ENCODE data around the gene C18orf32. TPM values are rescaled to one million over a fixed set of nuclear protein-coding genes. Genes with fewer than 3 reads are reported as not detected.

Gene C18orf32
- total and polyA plus RNA-seq, 2 of the 13 experiments (the other 11 are each of a cell fraction or from before 2014, with no cell fraction given), result 17.6 to 20.6 TPM

GRCh38 chr18:49486953-49487710, at the start of gene C18orf32 (continued):
- TF ChIP-seq THYN1 (CRISPR knock-in tag; IDR thresholded peaks at IDR 0.05; ENCODE audit: borderline replicate concordance, low read depth) (no peak), ZSCAN30 (CRISPR knock-in tag; IDR thresholded peaks at IDR 0.05) (no peak), ADNP (CRISPR knock-in tag; IDR thresholded peaks at IDR 0.05) (no peak), ZBTB26 (CRISPR knock-in tag; IDR thresholded peaks at IDR 0.05; ENCODE audit: borderline replicate concordance) (no peak), ZNF782 (CRISPR knock-in tag; IDR thresholded peaks at IDR 0.05; ENCODE audit: borderline replicate concordance) (no peak), ZNF556 (CRISPR knock-in tag; IDR thresholded peaks at IDR 0.05; ENCODE audit: borderline replicate concordance) (peak; percentile 58; the same call in 1 of the 2 replicates), ZNF430 (CRISPR knock-in tag; IDR thresholded peaks at IDR 0.05) (peak; percentile 63; the same call in 1 of the 2 replicates), ATRX (CRISPR knock-in tag; IDR thresholded peaks at IDR 0.05; ENCODE audit: borderline replicate concordance) (no peak), ZFP62 (CRISPR knock-in tag; IDR thresholded peaks at IDR 0.05) (no peak), KDM5B (CRISPR knock-in tag; IDR thresholded peaks at IDR 0.05; ENCODE audit: borderline replicate concordance) (peak; percentile 99), ZNF7 (CRISPR knock-in tag; IDR thresholded peaks at IDR 0.05) (no peak), NR3C1 (CRISPR knock-in tag; IDR thresholded peaks at IDR 0.05) (no peak), SNRNP70 (IDR thresholded peaks at IDR 0.05; ENCODE audit: low read depth, low read length) (no peak), ZNF597 (CRISPR knock-in tag; IDR thresholded peaks at IDR 0.05) (no peak), NCOA5 (CRISPR knock-in tag; IDR thresholded peaks at IDR 0.05) (peak; percentile 73; the same call in 1 of the 2 replicates), ZNF678 (CRISPR knock-in tag; IDR thresholded peaks at IDR 0.05) (no peak), CREB3 (CRISPR knock-in tag; IDR thresholded peaks at IDR 0.05) (no peak), GLMP (CRISPR knock-in tag; IDR thresholded peaks at IDR 0.05; ENCODE audit: borderline replicate concordance) (no peak), GABPA (IDR thresholded peaks at IDR 0.05; ENCODE audit: low read depth, low read length) (peak; percentile 84), GABPA (CRISPR knock-in tag; IDR thresholded peaks at IDR 0.05; ENCODE audit: low read depth) (peak; percentile 91), ZNF775 (CRISPR knock-in tag; IDR thresholded peaks at IDR 0.05; ENCODE audit: borderline replicate concordance) (no peak), ATF7 (IDR thresholded peaks at IDR 0.05) (no peak), ATF7 (CRISPR knock-in tag; IDR thresholded peaks at IDR 0.05) (peak; percentile 40; the same call in 1 of the 2 replicates)
- TF ChIP-seq, protein P1, sequence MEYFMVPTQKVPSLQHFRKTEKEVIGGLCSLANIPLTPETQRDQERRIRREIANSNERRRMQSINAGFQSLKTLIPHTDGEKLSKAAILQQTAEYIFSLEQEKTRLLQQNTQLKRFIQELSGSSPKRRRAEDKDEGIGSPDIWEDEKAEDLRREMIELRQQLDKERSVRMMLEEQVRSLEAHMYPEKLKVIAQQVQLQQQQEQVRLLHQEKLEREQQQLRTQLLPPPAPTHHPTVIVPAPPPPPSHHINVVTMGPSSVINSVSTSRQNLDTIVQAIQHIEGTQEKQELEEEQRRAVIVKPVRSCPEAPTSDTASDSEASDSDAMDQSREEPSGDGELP (IDR thresholded peaks at IDR 0.05; ENCODE audit: borderline replicate concordance, low read depth), result peak; percentile 89; the same call in 1 of the 2 replicates
- TF ChIP-seq, protein P2, sequence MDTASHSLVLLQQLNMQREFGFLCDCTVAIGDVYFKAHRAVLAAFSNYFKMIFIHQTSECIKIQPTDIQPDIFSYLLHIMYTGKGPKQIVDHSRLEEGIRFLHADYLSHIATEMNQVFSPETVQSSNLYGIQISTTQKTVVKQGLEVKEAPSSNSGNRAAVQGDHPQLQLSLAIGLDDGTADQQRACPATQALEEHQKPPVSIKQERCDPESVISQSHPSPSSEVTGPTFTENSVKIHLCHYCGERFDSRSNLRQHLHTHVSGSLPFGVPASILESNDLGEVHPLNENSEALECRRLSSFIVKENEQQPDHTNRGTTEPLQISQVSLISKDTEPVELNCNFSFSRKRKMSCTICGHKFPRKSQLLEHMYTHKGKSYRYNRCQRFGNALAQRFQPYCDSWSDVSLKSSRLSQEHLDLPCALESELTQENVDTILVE (CRISPR knock-in tag; IDR thresholded peaks at IDR 0.05), result no peak; the same call in 1 of the 2 replicates

Measured in HepG2 (cell line).